SK-N-SH treated with all-trans-retinoic acid at 6 μM for 48 hours (cell line): ENCODE measurements around the gene RERE.

Experiments used
- ESRRG ChIP-seq: fragments of 250-450 bp; sonication (Bioruptor Pico); IDR thresholded peaks from 2 replicates; pipeline ENCODE4 v1.6.1; 2021; ENCODE audit warnings: mild to moderate bottlenecking
- PPARA ChIP-seq: fragments of 250-450 bp; sonication (Bioruptor Pico); IDR thresholded peaks from 2 replicates; pipeline ENCODE4 v1.5.0; 2020; ENCODE audit warnings: mild to moderate bottlenecking, borderline replicate concordance
- RARB ChIP-seq: fragments of 250-450 bp; sonication (Bioruptor Pico); IDR thresholded peaks from 2 replicates; pipeline ENCODE4 v1.8.0; 2021; ENCODE audit warnings: mild to moderate bottlenecking, moderate library complexity
- ZFP3 ChIP-seq: fragments of 250-450 bp; sonication (Bioruptor Pico); IDR thresholded peaks from 2 replicates; pipeline ENCODE4 v1.5.0; 2020; ENCODE audit warnings: mild to moderate bottlenecking, moderate library complexity
- ZFP30 ChIP-seq: fragments of 450-650 bp; formaldehyde crosslinking; IDR thresholded peaks from 2 replicates; pipeline ENCODE4 v1.5.0; 2022; ENCODE audit warnings: mild to moderate bottlenecking, moderate library complexity
- ZNF8 ChIP-seq: fragments of 450-650 bp; formaldehyde crosslinking; IDR thresholded peaks from 2 replicates; pipeline ENCODE4 v1.5.0; 2020; ENCODE audit warnings: mild to moderate bottlenecking, moderate library complexity

DNA sequence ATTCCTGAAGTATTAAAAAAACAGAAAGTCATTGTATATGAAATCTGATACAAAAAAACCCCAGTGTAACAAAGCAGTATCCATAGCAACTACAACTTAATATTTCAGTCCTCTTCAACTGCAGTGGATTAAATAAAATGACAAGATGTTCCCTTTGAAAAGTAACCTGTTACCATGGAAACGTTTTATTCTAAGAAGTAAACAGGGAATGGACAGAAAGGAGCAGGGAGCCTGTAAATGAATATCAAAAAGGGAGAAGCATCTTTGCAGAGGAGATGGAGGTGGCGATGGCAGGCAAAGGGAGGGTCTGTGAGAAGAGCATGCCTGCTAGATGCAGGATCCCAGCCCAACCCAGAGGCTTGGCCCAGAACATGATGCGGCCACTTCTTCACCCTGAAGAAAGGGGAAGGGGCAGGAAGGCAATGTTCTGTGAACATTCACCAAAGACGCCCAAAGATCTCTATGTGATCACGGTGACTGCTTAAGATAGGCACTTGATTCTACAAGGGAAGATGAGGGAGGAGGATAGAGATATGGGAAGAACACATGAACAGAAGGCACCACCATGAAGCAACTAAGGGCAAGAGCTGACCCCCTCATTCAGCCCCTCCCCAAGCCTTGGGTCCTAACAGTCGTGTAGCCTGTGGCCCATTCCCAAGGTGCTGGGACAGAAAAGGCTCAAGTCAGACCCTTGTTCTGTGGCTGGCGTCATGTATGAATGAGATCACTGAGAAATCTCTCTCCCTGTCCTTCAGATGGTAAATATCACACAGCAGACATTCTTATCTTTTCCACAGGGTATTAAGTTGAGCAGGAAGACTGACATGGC lies 299.6 kb downstream of the RERE start:
- TF ChIP-seq ZFP30 (CRISPR knock-in tag) (no peak), ZNF8 (no peak), ZFP3 (no peak), RARB (CRISPR knock-in tag) (no peak), PPARA (no peak), ESRRG (no peak)
